Measurements from ENCODE around the gene P4HA2. TPM values are rescaled to one million over a fixed set of nuclear protein-coding genes. Genes with fewer than 3 reads are reported as not detected.

P4HA2 gene
- total RNA-seq, 2 donors from 2014 or later: 15.1 to 19.6 TPM

DNA sequence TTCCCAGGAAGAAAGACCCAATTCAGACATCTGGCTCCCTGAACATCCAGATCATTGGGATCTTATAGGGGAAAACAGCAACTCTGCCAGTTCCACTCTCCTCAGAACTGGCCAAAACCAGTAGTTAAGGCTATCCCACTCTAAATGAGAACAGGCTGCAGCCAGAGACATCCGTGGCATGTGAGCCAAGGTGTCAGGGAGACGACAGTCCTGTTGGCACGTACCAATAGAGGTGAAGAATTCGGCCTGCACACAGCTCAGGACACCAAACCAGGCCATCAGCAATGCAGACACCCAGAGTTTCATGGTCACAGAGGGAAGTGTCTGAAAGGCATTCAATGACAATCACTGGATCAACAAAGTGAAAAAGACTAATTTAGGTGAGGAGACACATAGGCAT lies 9.3 kb downstream of the P4HA2 start:
- H3K4me3 Mint-ChIP-seq: no peak overlapping the region

DNA sequence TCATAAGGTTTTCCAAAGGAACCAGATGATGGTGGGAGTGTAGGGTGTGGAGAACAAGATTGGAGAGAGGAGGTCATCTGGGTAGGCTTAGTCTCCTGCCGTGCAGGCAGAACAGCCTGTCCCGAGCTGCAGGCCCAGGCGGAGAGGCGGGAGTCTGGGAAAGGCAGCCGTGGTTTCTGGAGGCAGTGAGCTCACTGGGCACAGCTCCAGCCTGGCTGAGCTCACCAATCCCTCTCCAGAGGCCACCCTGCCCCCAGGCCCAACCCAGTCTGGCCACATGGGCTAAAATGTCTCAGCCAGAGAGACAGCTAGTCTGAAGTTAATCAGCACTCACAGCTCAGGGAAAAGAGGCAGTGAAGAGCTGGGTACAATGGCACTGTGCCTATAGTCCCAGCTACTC lies 12.3 kb downstream of the P4HA2 start:
- no peaks in the 10 kb centered on the region for H3K36me3 ChIP-seq (ENCODE audit: control insufficient read depth, insufficient read depth, low read length)
- H3K27ac ChIP-seq (ENCODE audit: low read depth, low read length): no peak overlapping the region
- H3K27me3 ChIP-seq (ENCODE audit: control insufficient read depth, insufficient read depth, low read length, poor library complexity, severe bottlenecking): peaks cover 1% of the 10 kb centered on the region
- WGBS, 2 experiments (ENCODE audit: insufficient coverage in 1 of 2, insufficient read length in 1 of 2): 93 to 100% methylated on average over 1 to 5 of the region's 5 CpGs
- Mint-ChIP-seq H3K4me1 (no peaks in the 10 kb centered on the region), H3K27me3 (ENCODE audit: insufficient read depth) (no peaks in the 10 kb centered on the region), H3K36me3 (ENCODE audit: low read depth) (no peaks in the 10 kb centered on the region), H3K27ac (no peak overlapping the region), H3K9me3 (no peaks in the 10 kb centered on the region), H3K4me3 (no peak overlapping the region)
- H3K9ac ChIP-seq (ENCODE audit: extremely low read depth, low read length, poor library complexity, severe bottlenecking): no peak overlapping the region
- no peaks in the 10 kb centered on the region for H3K9me3 ChIP-seq (ENCODE audit: control insufficient read depth, low read length)
- H3K4me1 ChIP-seq (ENCODE audit: control insufficient read depth, insufficient read depth, low read length): no peaks in the 10 kb centered on the region
- TF ChIP-seq, protein P1, sequence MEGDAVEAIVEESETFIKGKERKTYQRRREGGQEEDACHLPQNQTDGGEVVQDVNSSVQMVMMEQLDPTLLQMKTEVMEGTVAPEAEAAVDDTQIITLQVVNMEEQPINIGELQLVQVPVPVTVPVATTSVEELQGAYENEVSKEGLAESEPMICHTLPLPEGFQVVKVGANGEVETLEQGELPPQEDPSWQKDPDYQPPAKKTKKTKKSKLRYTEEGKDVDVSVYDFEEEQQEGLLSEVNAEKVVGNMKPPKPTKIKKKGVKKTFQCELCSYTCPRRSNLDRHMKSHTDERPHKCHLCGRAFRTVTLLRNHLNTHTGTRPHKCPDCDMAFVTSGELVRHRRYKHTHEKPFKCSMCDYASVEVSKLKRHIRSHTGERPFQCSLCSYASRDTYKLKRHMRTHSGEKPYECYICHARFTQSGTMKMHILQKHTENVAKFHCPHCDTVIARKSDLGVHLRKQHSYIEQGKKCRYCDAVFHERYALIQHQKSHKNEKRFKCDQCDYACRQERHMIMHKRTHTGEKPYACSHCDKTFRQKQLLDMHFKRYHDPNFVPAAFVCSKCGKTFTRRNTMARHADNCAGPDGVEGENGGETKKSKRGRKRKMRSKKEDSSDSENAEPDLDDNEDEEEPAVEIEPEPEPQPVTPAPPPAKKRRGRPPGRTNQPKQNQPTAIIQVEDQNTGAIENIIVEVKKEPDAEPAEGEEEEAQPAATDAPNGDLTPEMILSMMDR (conservative IDR thresholded peaks at IDR 0.05): no peak
- no peak overlapping the region for H3K4me3 ChIP-seq (ENCODE audit: low read length)
- DNase-seq: no peak

More for the DNA sequence above, 9.3 kb downstream of the P4HA2 start:
- Mint-ChIP-seq H3K36me3 (ENCODE audit: low read depth) (no peaks in the 10 kb centered on the region), H3K9me3 (no peaks in the 10 kb centered on the region), H3K27me3 (ENCODE audit: insufficient read depth) (peaks cover 8% of the 10 kb centered on the region), H3K4me1 (peaks cover under 1% of the 10 kb centered on the region), H3K27ac (no peak overlapping the region)
- H3K27ac ChIP-seq (ENCODE audit: low read depth, low read length): no peak overlapping the region
- no peaks in the 10 kb centered on the region for H3K9me3 ChIP-seq (ENCODE audit: control insufficient read depth, low read length)
- H3K27me3 ChIP-seq (ENCODE audit: control insufficient read depth, insufficient read depth, low read length, poor library complexity, severe bottlenecking): peaks cover 29% of the 10 kb centered on the region
- H3K4me3 ChIP-seq (ENCODE audit: low read length): no peak overlapping the region
- H3K9ac ChIP-seq (ENCODE audit: extremely low read depth, low read length, poor library complexity, severe bottlenecking): no peak overlapping the region
- TF ChIP-seq, protein P1 (conservative IDR thresholded peaks at IDR 0.05): no peak
- H3K4me1 ChIP-seq (ENCODE audit: control insufficient read depth, insufficient read depth, low read length): no peaks in the 10 kb centered on the region
- WGBS, 2 experiments (ENCODE audit: insufficient coverage in 1 of 2, insufficient read length in 1 of 2): 93 to 96% methylated on average over 4 of the region's 4 CpGs
- no peaks in the 10 kb centered on the region for H3K36me3 ChIP-seq (ENCODE audit: control insufficient read depth, insufficient read depth, low read length)
- DNase-seq: no peak

DNA sequence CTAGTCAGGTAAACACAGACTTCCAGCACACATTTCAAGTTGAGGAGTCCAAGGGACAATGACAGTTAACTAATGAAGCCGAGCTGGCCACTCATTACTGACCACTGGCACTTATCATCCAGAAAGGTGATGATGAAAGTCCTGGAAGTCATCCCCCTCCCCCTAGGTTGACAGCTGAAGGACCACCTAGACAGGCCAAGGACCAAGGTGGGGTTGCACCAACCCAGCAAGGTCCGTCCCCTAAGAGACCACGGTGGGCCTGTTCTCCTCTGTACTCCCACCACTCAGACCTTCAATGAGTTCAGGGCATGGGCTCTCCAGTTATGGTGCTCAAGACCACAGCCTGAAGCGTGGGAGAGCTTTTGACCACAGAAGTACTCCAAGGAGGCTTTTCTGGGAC lies 13.2 kb downstream of the P4HA2 start:
- Histone ChIP-seq H3K4me3 (ENCODE audit: low read length) (no peak overlapping the region), H3K36me3 (ENCODE audit: control insufficient read depth, insufficient read depth, low read length) (no peaks in the 10 kb centered on the region), H3K9ac (ENCODE audit: extremely low read depth, low read length, poor library complexity, severe bottlenecking) (no peak overlapping the region), H3K9me3 (ENCODE audit: control insufficient read depth, low read length) (no peaks in the 10 kb centered on the region), H3K27me3 (ENCODE audit: control insufficient read depth, insufficient read depth, low read length, poor library complexity, severe bottlenecking) (no peaks in the 10 kb centered on the region), H3K4me1 (ENCODE audit: control insufficient read depth, insufficient read depth, low read length) (no peaks in the 10 kb centered on the region), H3K27ac (ENCODE audit: low read depth, low read length) (no peak overlapping the region)
- DNase-seq: no peak
- no peaks in the 10 kb centered on the region for H3K4me1 Mint-ChIP-seq
- H3K9me3 Mint-ChIP-seq: no peaks in the 10 kb centered on the region
- no peak overlapping the region for H3K4me3 Mint-ChIP-seq
- 94 to 100% methylated on average over 2 to 4 of the region's 4 CpGs for WGBS, 2 experiments (ENCODE audit: insufficient coverage in 1 of 2, insufficient read length in 1 of 2)
- H3K27me3 Mint-ChIP-seq (ENCODE audit: insufficient read depth): no peaks in the 10 kb centered on the region
- TF ChIP-seq, protein P1 (conservative IDR thresholded peaks at IDR 0.05): no peak
- no peak overlapping the region for H3K27ac Mint-ChIP-seq
- no peaks in the 10 kb centered on the region for H3K36me3 Mint-ChIP-seq (ENCODE audit: low read depth)

All from endodermal cell (in vitro differentiated cells).